ENCODE measurements around the gene GMDS. TPM values are rescaled to one million over a fixed set of nuclear protein-coding genes. Genes with fewer than 3 reads are reported as not detected.

The GMDS gene
- polyA plus RNA-seq, 1 of the 3 experiments (the other 2 are of a cell fraction): 12.3 TPM

- no peaks in the 10 kb centered on the region for H3K9me3 ChIP-seq
- no peak overlapping the region for H3K27ac ChIP-seq (ENCODE audit: low read depth in 2 of 2, low read length in 1 of 2)
- no peaks in the 10 kb centered on the region for H3K79me2 ChIP-seq (ENCODE audit: insufficient read depth)
- no peak overlapping the region for H3K4me2 ChIP-seq
- H4K20me1 ChIP-seq (ENCODE audit: insufficient read depth): no peaks in the 10 kb centered on the region
- peaks cover 0 to 4% of the 10 kb centered on the region in 2 experiments for H3K36me3 ChIP-seq (replicated peaks in 1 of 2; ENCODE audit: control insufficient read depth in 1 of 2, insufficient read depth in 2 of 2, low read length in 1 of 2)
- H3K4me3 ChIP-seq (ENCODE audit: low read depth in 2 of 2, low read length in 1 of 2): no peak overlapping the region
- WGBS (ENCODE audit: low lambda C conversion rate): 80% methylated on average over 1 of the region's 1 CpG
- H3F3A ChIP-seq (replicated peaks; ENCODE audit: insufficient read depth): no peaks in the 10 kb centered on the region
- H2AFZ ChIP-seq (ENCODE audit: low read depth): no peak overlapping the region
- no peak for TF ChIP-seq FOXJ3 (CRISPR knock-in tag; IDR thresholded peaks at IDR 0.05)
- no peak for TF ChIP-seq SMC3 (IDR thresholded peaks at IDR 0.05; ENCODE audit: low read depth, low read length)
- no peak for TF ChIP-seq USF1 (IDR thresholded peaks at IDR 0.05; ENCODE audit: borderline replicate concordance, low read depth)
- TF ChIP-seq RCOR1 (IDR thresholded peaks at IDR 0.05; ENCODE audit: low read length): no peak
- no peak for TF ChIP-seq EP300 (IDR thresholded peaks at IDR 0.05; ENCODE audit: borderline replicate concordance in 1 of 2, low read depth in 1 of 2, low read length in 1 of 2)
- no peak for TF ChIP-seq GATA2 (CRISPR knock-in tag; IDR thresholded peaks at IDR 0.05)
- TF ChIP-seq SIN3A (IDR thresholded peaks at IDR 0.05; ENCODE audit: borderline replicate concordance, low read depth, low read length): no peak
- TF ChIP-seq, protein P1, sequence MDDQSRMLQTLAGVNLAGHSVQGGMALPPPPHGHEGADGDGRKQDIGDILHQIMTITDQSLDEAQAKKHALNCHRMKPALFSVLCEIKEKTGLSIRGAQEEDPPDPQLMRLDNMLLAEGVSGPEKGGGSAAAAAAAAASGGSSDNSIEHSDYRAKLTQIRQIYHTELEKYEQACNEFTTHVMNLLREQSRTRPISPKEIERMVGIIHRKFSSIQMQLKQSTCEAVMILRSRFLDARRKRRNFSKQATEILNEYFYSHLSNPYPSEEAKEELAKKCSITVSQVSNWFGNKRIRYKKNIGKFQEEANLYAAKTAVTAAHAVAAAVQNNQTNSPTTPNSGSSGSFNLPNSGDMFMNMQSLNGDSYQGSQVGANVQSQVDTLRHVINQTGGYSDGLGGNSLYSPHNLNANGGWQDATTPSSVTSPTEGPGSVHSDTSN (IDR thresholded peaks at IDR 0.05): no peak
- no peak for TF ChIP-seq RXRA (IDR thresholded peaks at IDR 0.05; ENCODE audit: borderline replicate concordance, low read depth)
- no peak for TF ChIP-seq MXI1 (IDR thresholded peaks at IDR 0.05; ENCODE audit: low read depth, low read length)
- CTCF ChIA-PET: no interaction called here
- no peaks in the 10 kb centered on the region for H3K27me3 ChIP-seq (ENCODE audit: insufficient read depth)
- no peak for DNase-seq
- H3K9ac ChIP-seq: no peak overlapping the region
- POLR2A ChIA-PET: no interaction called here
- no peaks in the 10 kb centered on the region for H3K4me1 ChIP-seq (ENCODE audit: control insufficient read depth in 1 of 2, insufficient read depth in 2 of 2, low read depth in 1 of 2, low read length in 1 of 2)
- no peaks in the 10 kb centered on the region for H3K9me2 ChIP-seq
Measured at GRCh38 chr6:2077826-2078225, 167.6 kb downstream of the GMDS start.

- DNase-seq: no peak
- Histone ChIP-seq H3K4me2 (no peak overlapping the region), H3K9me2 (no peaks in the 10 kb centered on the region), H3K4me3 (ENCODE audit: low read depth in 2 of 2, low read length in 1 of 2) (no peak overlapping the region), H3K79me2 (ENCODE audit: insufficient read depth) (no peaks in the 10 kb centered on the region), H3F3A (replicated peaks; ENCODE audit: insufficient read depth) (no peaks in the 10 kb centered on the region), H4K20me1 (ENCODE audit: insufficient read depth) (no peaks in the 10 kb centered on the region), H3K9ac (no peak overlapping the region), H3K36me3 (replicated peaks in 1 of 2; ENCODE audit: control insufficient read depth in 1 of 2, insufficient read depth in 2 of 2, low read length in 1 of 2) (peaks cover 0 to 2% of the 10 kb centered on the region in 2 experiments), H3K9me3 (no peaks in the 10 kb centered on the region), H3K4me1 (ENCODE audit: control insufficient read depth in 1 of 2, insufficient read depth in 2 of 2, low read depth in 1 of 2, low read length in 1 of 2) (no peaks in the 10 kb centered on the region), H3K27me3 (ENCODE audit: insufficient read depth) (no peaks in the 10 kb centered on the region), H2AFZ (ENCODE audit: low read depth) (no peak overlapping the region), H3K27ac (ENCODE audit: low read depth in 2 of 2, low read length in 1 of 2) (no peak overlapping the region)
- TF ChIP-seq, protein P1 (IDR thresholded peaks at IDR 0.05): no peak
- TF ChIP-seq TCF12 (IDR thresholded peaks at IDR 0.05) (no peak), GABPA (IDR thresholded peaks at IDR 0.05; ENCODE audit: low read depth) (no peak), FOXJ3 (CRISPR knock-in tag; IDR thresholded peaks at IDR 0.05) (no peak), SMC3 (IDR thresholded peaks at IDR 0.05; ENCODE audit: low read depth, low read length) (no peak), MEF2A (IDR thresholded peaks at IDR 0.05; ENCODE audit: borderline replicate concordance, low read depth) (no peak), JUND (IDR thresholded peaks at IDR 0.05) (no peak), TEAD4 (IDR thresholded peaks at IDR 0.05; ENCODE audit: borderline replicate concordance, insufficient read depth) (no peak), ELF1 (IDR thresholded peaks at IDR 0.05) (no peak), TAF1 (IDR thresholded peaks at IDR 0.05; ENCODE audit: borderline replicate concordance, low read depth, low read length) (no peak), EP300 (IDR thresholded peaks at IDR 0.05; ENCODE audit: borderline replicate concordance in 1 of 2, low read depth in 1 of 2, low read length in 1 of 2) (no peak), RXRA (IDR thresholded peaks at IDR 0.05; ENCODE audit: borderline replicate concordance, low read depth) (no peak), SIN3A (IDR thresholded peaks at IDR 0.05; ENCODE audit: borderline replicate concordance, low read depth, low read length) (no peak), MXI1 (IDR thresholded peaks at IDR 0.05; ENCODE audit: low read depth, low read length) (no peak), CHD2 (IDR thresholded peaks at IDR 0.05; ENCODE audit: low read length, partially characterized antibody) (no peak)
- TF ChIP-seq, protein P2, sequence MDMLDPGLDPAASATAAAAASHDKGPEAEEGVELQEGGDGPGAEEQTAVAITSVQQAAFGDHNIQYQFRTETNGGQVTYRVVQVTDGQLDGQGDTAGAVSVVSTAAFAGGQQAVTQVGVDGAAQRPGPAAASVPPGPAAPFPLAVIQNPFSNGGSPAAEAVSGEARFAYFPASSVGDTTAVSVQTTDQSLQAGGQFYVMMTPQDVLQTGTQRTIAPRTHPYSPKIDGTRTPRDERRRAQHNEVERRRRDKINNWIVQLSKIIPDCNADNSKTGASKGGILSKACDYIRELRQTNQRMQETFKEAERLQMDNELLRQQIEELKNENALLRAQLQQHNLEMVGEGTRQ (IDR thresholded peaks at IDR 0.05; ENCODE audit: borderline replicate concordance, low read depth, low read length): no peak
- TF ChIP-seq, protein P3, sequence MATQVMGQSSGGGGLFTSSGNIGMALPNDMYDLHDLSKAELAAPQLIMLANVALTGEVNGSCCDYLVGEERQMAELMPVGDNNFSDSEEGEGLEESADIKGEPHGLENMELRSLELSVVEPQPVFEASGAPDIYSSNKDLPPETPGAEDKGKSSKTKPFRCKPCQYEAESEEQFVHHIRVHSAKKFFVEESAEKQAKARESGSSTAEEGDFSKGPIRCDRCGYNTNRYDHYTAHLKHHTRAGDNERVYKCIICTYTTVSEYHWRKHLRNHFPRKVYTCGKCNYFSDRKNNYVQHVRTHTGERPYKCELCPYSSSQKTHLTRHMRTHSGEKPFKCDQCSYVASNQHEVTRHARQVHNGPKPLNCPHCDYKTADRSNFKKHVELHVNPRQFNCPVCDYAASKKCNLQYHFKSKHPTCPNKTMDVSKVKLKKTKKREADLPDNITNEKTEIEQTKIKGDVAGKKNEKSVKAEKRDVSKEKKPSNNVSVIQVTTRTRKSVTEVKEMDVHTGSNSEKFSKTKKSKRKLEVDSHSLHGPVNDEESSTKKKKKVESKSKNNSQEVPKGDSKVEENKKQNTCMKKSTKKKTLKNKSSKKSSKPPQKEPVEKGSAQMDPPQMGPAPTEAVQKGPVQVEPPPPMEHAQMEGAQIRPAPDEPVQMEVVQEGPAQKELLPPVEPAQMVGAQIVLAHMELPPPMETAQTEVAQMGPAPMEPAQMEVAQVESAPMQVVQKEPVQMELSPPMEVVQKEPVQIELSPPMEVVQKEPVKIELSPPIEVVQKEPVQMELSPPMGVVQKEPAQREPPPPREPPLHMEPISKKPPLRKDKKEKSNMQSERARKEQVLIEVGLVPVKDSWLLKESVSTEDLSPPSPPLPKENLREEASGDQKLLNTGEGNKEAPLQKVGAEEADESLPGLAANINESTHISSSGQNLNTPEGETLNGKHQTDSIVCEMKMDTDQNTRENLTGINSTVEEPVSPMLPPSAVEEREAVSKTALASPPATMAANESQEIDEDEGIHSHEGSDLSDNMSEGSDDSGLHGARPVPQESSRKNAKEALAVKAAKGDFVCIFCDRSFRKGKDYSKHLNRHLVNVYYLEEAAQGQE (IDR thresholded peaks at IDR 0.05; ENCODE audit: low read depth, low read length): no peak
- 92% methylated on average over 2 of the region's 2 CpGs for WGBS (ENCODE audit: low lambda C conversion rate)
- ChIA-PET POLR2A (no interaction called here), CTCF (interaction anchor here (1.6 kb wide), 1 partner anchor 31 kb away, joined by 3 read pairs; no protein-coding TSS in a partner anchor)
Measured at GRCh38 chr6:2073476-2073875, 171.9 kb downstream of the GMDS start.

Data from SK-N-SH (cell line).